ENCODE measurements around the gene ZBTB22.
"Not testable (repeated sequence)": the region's sequence is repeated elsewhere in the genome, so short reads cannot be mapped to it uniquely, and the experiment has no call there.

Gene ZBTB22, protein sequence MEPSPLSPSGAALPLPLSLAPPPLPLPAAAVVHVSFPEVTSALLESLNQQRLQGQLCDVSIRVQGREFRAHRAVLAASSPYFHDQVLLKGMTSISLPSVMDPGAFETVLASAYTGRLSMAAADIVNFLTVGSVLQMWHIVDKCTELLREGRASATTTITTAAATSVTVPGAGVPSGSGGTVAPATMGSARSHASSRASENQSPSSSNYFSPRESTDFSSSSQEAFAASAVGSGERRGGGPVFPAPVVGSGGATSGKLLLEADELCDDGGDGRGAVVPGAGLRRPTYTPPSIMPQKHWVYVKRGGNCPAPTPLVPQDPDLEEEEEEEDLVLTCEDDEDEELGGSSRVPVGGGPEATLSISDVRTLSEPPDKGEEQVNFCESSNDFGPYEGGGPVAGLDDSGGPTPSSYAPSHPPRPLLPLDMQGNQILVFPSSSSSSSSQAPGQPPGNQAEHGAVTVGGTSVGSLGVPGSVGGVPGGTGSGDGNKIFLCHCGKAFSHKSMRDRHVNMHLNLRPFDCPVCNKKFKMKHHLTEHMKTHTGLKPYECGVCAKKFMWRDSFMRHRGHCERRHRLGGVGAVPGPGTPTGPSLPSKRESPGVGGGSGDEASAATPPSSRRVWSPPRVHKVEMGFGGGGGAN

DNA sequence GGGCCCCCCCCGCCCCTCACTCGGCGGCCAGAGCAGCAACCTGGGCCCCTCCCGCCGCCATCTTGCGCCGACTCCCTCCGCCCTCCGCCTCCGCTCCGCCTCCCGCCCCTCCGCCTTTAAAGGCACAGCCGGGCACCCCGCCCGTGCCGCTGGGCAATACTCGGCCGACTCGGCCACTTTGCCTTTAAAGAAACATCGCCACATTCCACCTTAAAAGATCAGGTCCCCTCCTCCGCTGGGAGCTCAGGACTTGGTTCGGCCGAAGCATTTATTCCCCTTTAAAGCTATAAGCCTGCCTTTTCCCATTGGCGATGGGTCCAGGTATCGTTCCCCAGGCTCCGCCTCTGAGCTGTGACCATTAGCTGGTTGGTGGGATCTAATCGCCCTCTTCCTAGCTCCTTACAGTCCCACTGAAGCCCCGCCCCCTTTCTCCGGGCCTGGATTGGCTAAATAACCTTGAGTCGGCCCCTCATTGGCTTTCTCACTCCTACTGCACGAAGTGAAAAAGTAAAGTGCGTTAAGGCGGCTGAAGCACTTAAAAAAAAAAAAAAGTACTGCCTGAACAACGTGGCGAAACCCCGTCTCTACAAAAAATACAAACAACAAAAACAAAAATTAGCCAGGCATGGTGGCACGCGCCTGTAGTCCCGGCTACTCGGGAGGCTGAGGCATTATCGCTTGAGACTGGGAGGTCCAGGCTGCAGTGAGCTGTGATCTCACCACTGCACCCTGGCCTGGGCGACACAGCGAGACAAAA is at the start of gene ZBTB22:
Gene ZBTB22, minus strand, starts transcription at position 76 of the 757 bp plus-strand sequence. CDS start 828 bp downstream, outside the sequence.
- peak; percentile 98 for DNase-seq

DNA sequence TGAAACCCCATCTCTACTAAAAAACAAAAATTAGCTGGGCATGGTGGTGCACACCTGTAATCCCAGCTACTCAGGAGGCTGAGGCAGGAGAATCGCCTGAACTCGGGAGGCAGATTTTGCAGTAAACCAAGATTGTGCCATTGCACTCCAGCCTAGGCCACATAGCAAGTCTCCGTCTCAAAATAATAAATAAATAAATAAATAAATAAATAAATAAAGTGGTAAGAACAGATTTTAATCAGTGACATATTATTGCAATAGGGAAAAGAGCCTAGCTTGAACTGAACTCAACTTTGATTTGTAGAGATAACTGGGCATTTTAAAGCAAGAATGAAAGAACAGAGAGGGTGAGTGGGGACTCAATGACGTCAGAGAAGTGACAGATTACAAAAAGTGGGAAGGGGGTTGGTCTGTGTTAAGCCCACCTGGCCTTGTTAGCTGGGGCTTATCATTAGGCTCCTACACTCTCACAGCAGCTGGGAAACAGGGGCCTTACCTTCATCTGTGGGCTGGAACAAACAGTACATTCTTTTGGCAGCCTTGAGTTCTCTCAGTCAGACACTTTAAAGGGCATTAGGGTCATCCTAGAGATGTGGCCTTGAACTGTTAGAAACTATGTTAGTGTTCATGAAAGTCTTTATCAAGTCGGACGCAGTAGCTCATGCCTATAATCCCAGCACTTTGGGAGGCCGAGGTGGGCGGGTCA is 49.6 kb upstream of the ZBTB22 start:
- DNase-seq: no peak

DNA sequence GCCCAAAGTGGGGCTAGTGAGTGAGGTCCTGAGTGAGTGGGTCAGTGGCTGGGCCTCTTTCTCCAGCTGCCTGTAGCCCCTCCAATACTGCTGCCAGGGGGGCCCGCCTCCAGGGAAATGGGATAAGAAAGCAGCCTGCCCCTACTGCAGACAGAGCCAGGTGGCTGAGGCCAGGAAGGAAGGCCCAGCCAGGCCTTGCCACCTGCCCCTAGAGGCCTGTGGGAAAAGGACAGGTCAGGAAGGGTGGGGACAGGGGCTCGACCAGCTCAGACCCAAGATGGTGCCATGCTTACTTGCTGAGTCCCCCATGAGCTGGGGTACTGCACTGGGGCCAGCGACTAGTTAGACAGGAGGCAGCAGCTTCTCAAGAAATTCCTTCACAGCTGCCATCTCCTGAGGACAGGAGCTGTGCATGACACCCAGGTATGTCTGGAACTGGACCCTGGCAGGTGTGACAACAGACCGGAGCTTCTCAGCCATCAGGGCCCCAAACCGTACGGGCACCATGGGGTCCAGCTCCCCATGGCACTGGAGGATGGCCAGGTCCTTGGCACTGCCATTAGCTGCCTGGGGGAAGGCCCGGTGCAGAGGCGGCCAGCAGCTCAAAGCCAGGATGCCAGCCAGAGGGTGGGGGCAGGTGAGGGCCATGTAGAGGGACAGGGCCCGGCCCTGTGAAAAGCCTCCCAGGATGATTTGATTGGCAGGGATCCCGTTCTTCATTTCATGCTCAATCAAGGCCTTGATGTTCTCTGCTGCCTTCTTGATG is 47.8 kb upstream of the ZBTB22 start:
- not testable (repeated sequence) for DNase-seq

DNA sequence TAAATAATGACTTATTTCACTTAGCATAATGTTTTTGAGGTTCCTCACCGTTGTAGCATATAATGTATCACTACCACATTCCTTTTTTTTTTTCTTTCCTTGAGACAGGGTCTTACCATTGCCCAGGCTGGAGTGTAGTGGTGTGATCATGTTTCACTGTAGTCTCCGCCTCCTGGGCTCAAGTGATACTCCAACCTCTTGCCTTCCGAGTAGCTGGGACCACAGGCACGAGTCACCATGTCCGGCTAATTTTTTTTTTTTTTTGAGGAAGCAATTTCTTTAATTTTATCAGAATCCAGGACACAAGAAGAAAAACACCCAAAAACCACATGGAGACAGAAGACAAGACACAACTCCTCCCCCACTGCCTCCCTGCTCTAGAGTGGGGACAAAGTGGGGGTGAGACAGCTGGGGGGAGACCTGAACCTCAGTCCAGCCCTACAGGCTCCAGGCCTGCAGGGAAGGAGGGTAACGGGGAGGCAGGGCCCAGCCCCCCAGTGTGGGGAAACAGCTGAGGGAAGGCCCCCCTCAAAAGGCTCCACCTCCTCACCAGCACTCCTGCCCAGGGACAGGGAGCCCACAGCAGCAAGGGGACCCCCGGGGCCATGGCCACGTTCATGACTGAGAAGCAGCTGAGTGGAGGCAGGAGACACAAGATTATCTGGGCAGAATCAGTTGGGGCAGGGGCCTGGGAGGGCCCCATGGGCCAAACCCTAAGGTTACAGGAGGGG is 47.1 kb upstream of the ZBTB22 start:
- DNase-seq: not testable (repeated sequence)

DNA sequence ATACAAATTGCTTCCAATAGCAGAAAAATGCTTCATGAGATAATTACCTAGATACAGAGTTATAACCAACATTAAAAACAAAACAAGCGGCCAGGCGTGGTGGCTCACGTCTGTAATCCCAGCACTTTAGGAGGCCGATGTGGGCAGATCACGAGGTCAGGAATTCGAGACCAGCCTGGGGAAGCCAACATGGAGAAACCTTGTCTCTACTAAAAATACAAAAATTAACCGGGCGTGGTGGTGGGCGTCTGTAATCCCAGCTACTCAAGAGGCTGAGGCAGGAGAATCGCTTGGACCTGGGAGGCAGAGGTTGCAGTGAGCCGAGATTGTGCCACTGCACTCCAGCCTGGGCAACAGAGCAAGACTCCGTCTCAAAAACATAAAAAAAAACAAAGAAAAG is 45.9 kb upstream of the ZBTB22 start:
- not testable (repeated sequence) for DNase-seq

DNA sequence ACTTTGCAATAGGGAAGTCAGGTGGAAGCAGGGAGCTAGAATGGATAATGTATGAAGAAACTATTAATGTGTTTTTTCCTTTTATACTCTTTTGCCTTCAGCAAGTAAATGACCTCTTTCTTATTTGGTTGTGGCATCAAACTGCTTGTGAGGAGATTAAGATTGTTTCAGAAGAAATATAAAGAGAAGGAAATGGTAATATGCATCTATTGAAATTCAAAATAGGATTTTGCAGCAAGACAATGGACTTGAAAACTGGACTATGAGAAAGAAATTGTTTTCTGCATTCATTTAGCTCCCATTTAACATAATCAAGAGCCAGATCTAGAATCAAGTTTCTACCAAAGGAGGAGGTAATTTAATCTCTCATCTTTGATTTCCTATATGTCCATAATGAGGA is 41.8 kb upstream of the ZBTB22 start:
- no peak for DNase-seq

DNA sequence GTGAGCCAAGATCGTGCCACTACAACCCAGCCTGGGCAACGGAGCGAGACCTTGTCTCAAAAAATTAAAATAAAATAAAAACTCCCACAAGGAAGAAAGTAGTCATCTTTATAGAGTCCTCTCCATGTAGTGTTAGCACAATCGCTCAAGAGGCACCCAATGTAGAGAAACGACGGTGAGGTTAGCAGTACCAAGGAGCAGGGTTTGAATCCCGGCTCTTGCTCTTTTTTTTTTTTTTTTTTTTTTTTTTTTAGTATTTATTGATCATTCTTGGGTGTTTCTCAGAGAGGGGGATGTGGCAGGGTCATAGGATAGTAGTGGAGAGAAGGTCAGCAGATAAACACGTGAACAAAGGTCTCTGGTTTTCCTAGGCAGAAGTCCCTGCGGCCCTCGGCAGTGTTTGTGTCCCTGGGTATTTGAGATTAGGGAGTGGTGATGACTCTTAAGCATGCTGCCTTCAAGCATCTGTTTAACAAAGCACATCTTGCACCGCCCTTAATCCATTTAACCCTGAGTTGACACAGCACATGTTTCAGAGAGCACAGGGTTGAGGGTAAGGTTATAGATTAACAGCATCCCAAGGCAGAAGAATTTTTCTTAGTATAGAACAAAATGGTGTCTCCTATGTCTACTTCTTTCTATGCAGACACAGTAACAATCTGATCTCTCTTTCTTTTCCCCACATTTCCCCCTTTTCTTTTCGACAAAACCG is 39.8 kb upstream of the ZBTB22 start:
- not testable (repeated sequence) for DNase-seq

DNA sequence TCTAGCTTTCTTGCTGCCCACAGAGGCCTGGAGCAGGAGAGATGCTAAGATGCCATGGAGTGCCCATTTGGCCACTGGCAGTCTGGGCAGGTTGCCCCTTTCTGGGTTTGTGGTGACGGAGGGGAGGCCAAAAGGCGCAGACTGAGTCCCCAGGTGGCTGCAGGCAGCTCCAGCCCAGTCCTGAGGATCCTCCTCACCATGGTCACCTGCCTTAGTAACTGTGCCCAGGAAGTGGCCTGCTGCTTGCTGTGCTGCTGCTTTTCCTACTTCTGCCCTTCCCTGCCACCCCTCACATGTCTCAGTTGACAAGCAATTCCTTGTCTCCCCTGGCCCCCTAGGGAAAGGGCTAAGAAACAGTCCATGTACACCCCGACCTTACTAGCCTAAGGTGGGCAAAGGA is 38.8 kb upstream of the ZBTB22 start:
- no peak for DNase-seq

DNA sequence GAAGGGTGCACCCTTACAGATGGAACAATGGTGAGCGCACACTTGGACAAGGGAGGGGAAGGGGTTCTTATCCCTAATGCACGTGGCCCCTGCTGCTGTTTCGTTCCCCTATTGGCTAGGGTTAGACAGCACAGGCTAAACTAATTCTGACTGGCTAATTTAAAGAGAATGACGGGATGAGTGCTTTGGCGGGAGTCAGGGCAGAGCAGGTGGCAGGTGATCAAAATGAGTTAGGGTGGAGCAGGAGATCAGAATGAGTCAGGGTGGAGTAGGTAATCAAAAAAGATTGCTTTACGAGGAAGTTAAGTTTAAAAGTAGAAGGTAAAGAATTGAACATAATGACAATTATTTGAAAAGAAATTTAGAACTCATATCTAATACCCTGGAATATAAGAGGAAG is 38.3 kb upstream of the ZBTB22 start:
- not testable (repeated sequence) for DNase-seq

DNA sequence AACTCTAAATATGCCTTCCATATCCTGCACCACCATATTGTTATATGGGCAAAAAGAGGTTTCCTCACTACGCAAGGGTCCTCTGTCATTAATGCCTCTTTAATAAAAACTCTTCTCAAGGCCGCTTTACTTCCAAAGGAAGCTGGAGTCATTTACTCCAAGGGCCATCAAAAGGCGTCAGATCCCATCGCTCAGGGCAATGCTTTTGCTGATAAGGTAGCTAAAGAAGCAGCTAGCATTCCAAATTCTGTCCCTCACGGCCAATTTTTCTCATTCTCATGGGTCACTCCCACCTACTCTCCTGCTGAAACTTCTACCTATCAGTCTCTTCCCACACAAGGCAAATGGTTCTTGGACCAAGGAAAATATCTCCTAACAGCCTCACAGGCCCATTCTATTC is 30.3 kb upstream of the ZBTB22 start:
- DNase-seq: no peak

DNA sequence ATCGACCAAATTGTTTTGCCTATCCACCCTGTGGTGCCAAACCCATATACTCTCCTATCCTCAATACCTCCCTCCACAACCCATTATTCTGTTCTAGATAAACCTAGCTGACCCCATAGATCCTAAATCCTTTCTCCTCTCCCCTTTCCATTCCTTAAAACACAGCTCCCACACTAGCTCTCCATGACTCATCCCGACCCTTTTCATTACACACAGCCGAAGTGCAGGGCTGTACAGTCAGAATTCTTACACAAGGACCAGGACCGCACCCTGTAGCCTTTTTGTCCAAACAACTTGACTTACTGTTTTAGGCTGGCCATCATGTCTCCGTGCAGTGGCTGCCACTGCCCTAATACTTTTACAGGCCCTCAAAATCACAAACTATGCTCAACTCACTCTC is 29.4 kb upstream of the ZBTB22 start:
- DNase-seq: not testable (repeated sequence)

DNA sequence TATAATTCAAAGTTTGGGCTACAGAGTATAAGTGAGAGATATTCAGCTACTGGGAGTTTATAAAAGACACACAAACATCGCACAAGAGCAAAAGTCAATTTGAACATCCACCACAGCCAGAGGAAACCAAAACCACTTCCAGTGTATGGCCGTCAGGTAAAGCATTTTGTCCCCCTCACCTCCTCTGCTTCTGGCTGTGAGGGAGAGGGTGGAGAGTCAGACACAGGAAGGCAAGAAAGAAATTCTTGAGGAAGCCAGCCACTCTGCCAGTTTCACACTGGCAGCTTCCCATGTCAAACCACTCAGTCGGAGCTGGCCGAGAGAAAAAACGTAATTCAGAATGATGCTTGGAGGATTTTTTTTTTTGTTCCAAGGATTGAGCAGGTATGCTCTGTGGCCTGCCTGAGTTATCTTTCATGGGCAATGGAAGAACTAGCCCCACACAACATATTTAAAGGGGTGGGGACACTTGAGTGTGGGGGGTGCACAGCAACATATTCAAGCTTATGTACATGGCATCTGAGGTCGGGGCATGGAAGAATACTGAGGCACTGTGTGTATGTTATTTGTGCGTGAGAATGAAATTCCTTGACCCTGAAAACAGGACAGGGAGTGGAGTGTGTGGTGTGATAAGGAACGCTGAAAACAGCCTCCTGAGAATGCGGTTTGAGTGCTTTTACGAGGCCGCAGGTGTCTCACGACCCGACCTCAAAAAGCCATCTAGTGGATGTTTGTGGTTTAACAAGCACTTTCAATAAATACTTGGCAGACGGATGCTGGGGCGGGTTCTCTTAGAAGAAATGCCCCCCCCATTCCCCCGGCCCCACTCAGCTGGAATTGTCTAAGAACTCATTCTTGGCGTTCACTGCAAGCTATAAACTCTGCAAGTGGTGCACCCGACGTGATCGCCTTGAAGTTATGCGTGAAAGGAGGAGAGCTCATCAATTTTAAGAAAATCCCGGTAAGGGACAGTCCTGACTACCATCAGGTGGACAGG is 27.5 kb upstream of the ZBTB22 start:
- peak; percentile 69 for DNase-seq

DNA sequence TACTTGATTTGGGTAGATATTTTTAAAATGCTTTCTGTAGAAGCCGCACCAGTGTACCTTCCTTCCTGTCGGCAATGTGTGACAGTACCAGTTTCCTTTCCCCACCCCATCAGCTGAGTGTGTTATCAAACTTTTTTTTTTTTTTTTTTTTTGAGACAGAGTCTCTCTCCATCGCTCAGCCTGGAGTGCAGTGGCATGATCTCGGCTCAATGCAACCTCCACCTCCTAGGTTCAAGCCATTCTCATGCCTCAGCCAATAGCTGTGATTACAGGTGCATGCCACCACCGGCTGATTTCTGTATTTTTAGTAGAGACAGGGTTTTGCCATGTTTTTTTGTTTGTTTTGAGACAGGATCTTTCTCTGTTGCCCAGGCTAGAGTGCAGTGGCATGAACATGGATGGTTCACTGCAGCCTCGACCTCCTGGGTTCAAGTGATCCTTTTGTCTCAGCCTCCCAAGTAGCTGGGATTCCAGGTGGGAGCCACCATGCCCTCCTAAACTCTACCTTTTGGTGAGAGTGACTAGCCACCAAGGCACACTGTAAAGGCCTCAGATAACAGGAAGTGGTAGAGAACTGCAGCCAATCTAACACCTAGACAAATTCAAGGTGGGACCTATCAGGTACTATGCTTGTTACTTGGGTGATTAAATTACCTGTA is 26.5 kb upstream of the ZBTB22 start:
- DNase-seq: peak; percentile 29

DNA sequence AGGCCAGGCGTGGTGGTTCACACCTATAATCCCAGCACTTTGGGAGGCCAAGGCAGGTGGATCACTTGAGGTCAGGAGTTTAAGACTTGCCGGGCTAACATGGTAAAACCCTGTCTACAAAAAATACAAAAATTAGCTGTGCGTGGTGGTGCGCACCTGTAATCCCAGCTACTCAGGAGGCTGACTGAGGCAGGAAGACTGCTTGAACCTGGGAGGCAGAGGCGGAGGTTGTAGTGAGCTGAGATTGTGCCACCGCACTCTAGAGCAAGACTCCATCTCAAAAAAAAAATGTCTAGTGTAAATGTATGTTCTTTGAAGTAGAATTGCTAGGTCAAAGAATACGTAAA is 26.0 kb upstream of the ZBTB22 start:
- peak; percentile 11 for DNase-seq

DNA sequence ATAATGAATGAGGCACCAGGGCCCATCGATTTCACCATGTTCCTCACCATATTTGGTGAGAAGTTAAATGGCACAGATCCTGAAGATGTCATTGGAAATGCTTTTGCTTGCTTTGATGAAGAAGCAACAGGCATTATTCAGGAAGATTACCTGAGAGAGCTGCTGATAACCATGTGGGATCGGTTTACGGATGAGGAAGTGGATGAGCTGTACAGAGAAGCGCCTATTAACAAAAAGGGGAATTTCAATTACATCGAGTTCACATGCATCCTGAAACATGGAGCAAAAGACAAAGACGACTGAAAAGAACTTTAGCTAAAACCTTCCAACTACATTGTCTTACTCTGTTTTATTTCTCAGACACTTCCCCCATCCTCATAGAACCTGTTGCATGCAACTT is 21.6 kb upstream of the ZBTB22 start:
- DNase-seq: no peak

DNA sequence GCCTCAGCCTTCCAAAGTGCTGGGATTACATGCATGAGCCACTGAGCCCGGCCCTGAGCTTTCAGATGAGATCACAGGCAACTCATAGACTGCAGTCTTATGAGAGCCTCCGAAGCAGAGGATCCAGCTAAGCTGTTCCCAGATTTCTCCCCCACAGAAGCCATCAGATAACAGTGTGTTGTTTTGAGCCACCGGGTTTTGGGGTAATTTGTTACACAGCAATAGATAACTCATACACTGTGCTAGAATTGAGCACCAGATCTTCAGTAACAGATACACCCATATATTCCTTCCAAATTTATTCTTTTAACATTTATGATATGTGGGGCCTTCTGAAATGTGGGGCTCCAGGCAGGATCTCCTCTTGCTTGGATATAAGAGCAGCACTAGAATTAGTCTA is 19.0 kb upstream of the ZBTB22 start:
- DNase-seq: no peak

DNA sequence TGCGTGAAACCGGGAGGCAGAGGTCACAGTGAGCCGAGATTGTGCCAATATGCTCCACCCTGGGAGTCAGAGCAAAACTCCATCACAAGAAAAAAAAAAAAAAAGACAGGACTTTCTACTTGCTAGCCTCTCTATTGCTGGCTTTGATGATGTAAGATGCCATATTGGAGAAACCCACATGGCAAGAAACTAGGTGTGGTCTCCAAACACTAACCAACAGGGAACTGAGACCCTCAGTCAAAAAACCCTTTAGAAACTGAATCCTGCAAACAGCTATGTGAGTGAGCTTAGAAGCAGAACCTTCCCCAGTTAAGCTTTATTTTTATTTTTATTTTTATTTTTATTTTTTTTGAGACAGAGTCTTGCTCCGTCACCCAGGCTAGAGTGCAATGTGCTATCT is 18.4 kb upstream of the ZBTB22 start:
- no peak for DNase-seq

DNA sequence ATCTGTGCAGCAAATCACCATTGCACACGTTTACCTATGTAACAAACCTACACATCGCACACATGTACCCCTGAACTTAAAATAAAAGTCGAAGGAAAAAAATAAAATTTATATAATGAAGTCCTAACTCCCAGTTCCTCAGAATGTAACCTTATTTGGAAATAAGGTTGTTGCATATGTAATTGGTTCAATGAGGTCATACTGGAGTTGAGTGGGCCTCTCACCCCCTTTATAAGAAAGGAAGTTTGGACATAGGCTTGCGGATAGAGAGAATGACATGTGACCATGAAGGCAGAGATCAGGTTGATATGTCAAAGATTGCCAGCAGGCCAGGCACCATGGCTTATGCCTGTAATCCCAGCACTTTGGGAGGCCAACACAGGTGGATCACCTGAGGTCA is 16.1 kb upstream of the ZBTB22 start:
- DNase-seq: no peak

DNA sequence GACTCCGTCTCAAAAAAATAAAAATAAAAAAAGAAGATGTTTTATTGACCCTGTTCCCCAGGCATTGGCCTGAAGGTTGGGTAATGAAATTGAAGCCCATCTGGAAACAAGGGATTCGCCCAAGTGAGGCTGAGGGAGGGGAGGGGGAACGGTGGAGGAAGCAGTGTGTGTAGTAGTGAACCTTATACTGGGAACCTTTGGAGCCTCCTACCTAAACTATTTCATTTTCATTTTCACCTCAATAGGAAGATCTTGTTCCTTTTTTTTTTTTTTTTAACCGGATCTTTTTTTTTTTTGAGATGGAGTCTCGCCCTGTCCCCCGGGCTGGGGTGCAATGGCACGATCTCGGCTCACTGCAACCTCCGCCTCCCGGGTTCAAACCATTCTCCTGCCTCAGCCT is 13.2 kb upstream of the ZBTB22 start:
- DNase-seq: no peak
